Transverse colon (tissue), 4 donors: ENCODE data around the gene ACTRT2. TPM values are rescaled to one million over a fixed set of nuclear protein-coding genes. Genes with fewer than 3 reads are reported as not detected.

Experiments
- DNase-seq: peaks from one replicate; pipeline ENCODE4 v3.0.0-alpha.2; 2019
- H3K27ac ChIP-seq, 4 donors: fragments of 200-600 bp; sonication (generic); 2 replicates each; pipeline ENCODE4 v1.5.1; 2016 to 2018; ENCODE audit warnings: inconsistent platforms in 4 of 4
- H3K27me3 ChIP-seq: fragments of 200-600 bp; sonication (generic); 2 replicates; pipeline ENCODE4 v1.5.1; 2017; ENCODE audit warnings: inconsistent platforms
- H3K36me3 ChIP-seq, 4 donors: fragments of 200-600 bp; sonication (generic); 2 replicates each; pipeline ENCODE4 v1.5.1; 2017 to 2019; ENCODE audit warnings: inconsistent platforms in 4 of 4
- H3K4me1 ChIP-seq, 4 donors: fragments of 200-600 bp; sonication (generic); 2 replicates each; pipeline ENCODE4 v1.5.1; 2017 to 2020; ENCODE audit warnings: inconsistent platforms in 4 of 4
- H3K4me3 ChIP-seq, 4 donors: fragments of 200-600 bp; sonication (generic); 1 replicate in 1 of 4; 2 replicates in 3 of 4; pipeline versions ENCODE4 v1.5.1 to v1.6.1; 2017 to 2019; ENCODE audit warnings: inconsistent platforms in 4 of 4
- H3K9me3 ChIP-seq, 2 donors: fragments of 200-600 bp; sonication (generic); 2 replicates each; pipeline ENCODE4 v1.5.1; 2017 to 2019; ENCODE audit warnings: inconsistent platforms in 2 of 2
- EP300 ChIP-seq: sonication (generic); formaldehyde crosslinking; IDR thresholded peaks from one replicate; pipeline ENCODE4 v1.6.1; 2017; ENCODE audit warnings: antibody characterized with exemption, low read depth
- POLR2A ChIP-seq: fragments of 450-650 bp; IDR thresholded peaks from one replicate; pipeline ENCODE4 v1.6.1; 2016; ENCODE audit warnings: antibody characterized with exemption, mild to moderate bottlenecking, moderate library complexity
- POLR2AphosphoS5 ChIP-seq, 3 donors: sonication (generic); formaldehyde crosslinking; IDR thresholded peaks; one replicate each; pipeline ENCODE4 v1.6.1; 2016; ENCODE audit warnings: antibody characterized with exemption in 3 of 3
- WGBS, 2 donors: methylation state at CpG; one replicate each; pipeline ENCODE4 v1.1.5; 2018; ENCODE audit warnings: low coverage in 1 of 2; 5-methylcytosine and 5-hydroxymethylcytosine counted together
- in situ Hi-C, 4 donors: fragments of 200-750 bp; cut with MboI; loops; one replicate each; pipeline versions ENCODE4 v1.15.0 to v1.15.1; 2017; ENCODE audit warnings: low sequenced_read_pairs in 3 of 4, low pct_ligation_motif_present in 1 of 4, low pct_unique_long_range_greater_than_20kb in 1 of 4
- intact Hi-C: fragments of 100-400 bp; cut with DNase I; formaldehyde crosslinking; loops from one replicate; pipeline ENCODE4 v1.15.1; 2023; ENCODE audit warnings: low total_unique reads
- total RNA-seq, 4 donors: library from RNA; depleted of rRNA; stranded (reverse); fragments of >200 nt; gene quantifications; one replicate each; pipeline ENCODE4 v1.1.0, GENCODE V29; 2016
- TF ChIP-seq, protein P1 (sequence below), 5 experiments: fragments of 200-600 bp in 3 of 5; fragments of 450-650 bp in 2 of 5; sonication (generic) in 3 of 5; IDR thresholded peaks; 1 replicate in 2 of 5; 2 replicates in 3 of 5; pipeline ENCODE4 v1.5.1; 2016 to 2017; ENCODE audit warnings: antibody characterized with exemption in 5 of 5, inconsistent platforms in 3 of 5, mild to moderate bottlenecking in 2 of 5, moderate library complexity in 1 of 5

Gene ACTRT2
- total RNA-seq, 4 donors from 2014 or later, result not detected

DNA sequence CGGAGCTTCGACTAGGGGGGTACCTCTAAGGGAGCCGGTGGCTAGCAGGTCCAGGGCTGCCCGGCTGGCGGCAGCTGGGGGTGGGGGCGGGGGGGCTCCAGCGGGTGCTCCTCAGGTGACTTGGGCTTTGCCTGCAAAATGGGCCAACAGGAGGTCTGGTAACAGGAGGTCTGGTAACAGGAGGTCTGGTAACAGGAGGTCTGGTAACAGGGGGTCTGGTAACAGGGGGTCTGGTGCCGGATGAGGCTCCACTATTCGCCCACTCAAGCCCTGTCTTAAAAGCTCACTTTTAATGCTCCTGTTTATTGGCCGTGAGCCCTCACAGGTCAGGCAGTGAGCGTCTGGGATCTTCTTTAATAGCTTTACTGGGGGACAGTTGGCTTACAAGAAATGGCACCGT is 40.4 kb upstream of the ACTRT2 start:
- no peaks in the 10 kb centered on the region for H3K27me3 ChIP-seq
- no peaks in the 10 kb centered on the region for H3K9me3 ChIP-seq
- intact Hi-C loops (no loop called here), in situ Hi-C loops (no loop called here)
- TF ChIP-seq POLR2AphosphoS5 (IDR thresholded peaks at IDR 0.05), result no peak
- TF ChIP-seq, protein P1, sequence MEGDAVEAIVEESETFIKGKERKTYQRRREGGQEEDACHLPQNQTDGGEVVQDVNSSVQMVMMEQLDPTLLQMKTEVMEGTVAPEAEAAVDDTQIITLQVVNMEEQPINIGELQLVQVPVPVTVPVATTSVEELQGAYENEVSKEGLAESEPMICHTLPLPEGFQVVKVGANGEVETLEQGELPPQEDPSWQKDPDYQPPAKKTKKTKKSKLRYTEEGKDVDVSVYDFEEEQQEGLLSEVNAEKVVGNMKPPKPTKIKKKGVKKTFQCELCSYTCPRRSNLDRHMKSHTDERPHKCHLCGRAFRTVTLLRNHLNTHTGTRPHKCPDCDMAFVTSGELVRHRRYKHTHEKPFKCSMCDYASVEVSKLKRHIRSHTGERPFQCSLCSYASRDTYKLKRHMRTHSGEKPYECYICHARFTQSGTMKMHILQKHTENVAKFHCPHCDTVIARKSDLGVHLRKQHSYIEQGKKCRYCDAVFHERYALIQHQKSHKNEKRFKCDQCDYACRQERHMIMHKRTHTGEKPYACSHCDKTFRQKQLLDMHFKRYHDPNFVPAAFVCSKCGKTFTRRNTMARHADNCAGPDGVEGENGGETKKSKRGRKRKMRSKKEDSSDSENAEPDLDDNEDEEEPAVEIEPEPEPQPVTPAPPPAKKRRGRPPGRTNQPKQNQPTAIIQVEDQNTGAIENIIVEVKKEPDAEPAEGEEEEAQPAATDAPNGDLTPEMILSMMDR (IDR thresholded peaks at IDR 0.05), result no peak
- no peak for TF ChIP-seq EP300
- no peak for TF ChIP-seq POLR2A
- H3K4me3 ChIP-seq, result no peak overlapping the region
- no peaks in the 10 kb centered on the region for H3K4me1 ChIP-seq
- no peak for DNase-seq
- no peaks in the 10 kb centered on the region for H3K36me3 ChIP-seq
- no peak overlapping the region for H3K27ac ChIP-seq
- WGBS, 2 donors, result 57% methylated on average over 12 of the region's 12 CpGs; no CpG with 5 or more reads in 1 of the 2 donors

DNA sequence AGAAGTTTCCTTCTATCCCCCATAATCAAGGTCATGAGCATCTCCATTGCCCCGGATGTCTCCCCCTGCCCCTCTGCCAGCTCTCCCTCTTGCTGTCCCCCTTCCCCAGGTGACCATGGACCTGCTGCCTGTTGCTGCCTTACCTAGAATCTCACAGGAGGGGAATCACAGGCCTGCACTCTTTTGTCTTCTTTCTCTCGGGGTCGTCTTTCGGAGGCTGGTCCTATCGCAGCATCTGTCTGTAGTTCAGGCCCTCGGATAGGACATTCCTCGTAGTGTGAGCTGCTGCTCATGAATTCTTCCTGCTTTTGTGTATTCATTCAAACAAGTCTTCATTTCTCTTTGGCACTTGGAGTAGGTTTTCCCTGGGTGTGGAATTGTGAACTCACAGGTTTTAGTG is 39.9 kb upstream of the ACTRT2 start:
- Histone ChIP-seq H3K27ac (no peak overlapping the region), H3K4me1 (no peaks in the 10 kb centered on the region), H3K9me3 (no peaks in the 10 kb centered on the region), H3K4me3 (no peak overlapping the region), H3K36me3 (no peaks in the 10 kb centered on the region), H3K27me3 (no peaks in the 10 kb centered on the region)
- TF ChIP-seq EP300 (no peak), POLR2AphosphoS5 (IDR thresholded peaks at IDR 0.05) (no peak), POLR2A (no peak)
- TF ChIP-seq, protein P1 (IDR thresholded peaks at IDR 0.05), result no peak
- intact Hi-C loops (no loop called here), in situ Hi-C loops (no loop called here)
- WGBS, 2 donors, result 68% methylated on average over 7 of the region's 7 CpGs; no CpG with 5 or more reads in 1 of the 2 donors
- DNase-seq, result no peak

DNA sequence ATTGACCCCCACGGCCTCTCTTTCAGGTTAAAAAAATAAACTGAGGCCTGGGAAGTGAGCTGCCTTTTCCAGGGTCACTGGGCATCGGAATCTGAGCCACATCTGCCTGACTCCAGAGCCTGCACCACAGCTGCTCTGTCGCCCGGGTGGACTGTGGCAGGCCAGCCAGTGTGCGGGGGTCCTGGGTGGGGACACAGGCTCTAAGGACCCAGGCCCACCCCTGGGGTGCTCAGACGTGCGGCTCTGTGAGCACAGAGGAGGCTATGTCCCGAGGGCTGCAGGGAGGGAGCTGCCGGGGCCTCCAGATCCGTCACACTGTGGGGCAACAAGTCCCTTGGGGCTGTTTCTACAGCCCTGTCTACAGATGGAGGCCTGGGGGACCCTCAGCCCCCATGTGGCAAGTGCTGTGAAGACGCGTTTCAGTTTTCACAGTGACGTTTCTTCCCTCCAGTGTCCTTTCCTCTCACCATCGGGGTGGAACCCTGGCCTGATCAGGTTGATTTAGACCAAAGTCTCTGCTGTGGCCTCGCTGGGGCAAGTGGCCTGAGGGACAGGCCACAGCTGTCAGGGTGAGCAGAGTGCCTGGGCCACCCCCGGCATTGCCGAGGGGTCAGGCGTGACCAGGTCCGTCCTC is 39.2 kb upstream of the ACTRT2 start:
- WGBS, 2 donors, result 73% methylated on average over 19 of the region's 19 CpGs; no CpG with 5 or more reads in 1 of the 2 donors
- TF ChIP-seq, protein P1 (IDR thresholded peaks at IDR 0.05), result no peak
- H3K4me3 ChIP-seq, result no peak overlapping the region
- H3K36me3 ChIP-seq, result no peaks in the 10 kb centered on the region
- H3K4me1 ChIP-seq, result no peaks in the 10 kb centered on the region
- in situ Hi-C loops, result no loop called here
- H3K27me3 ChIP-seq, result no peaks in the 10 kb centered on the region
- no peaks in the 10 kb centered on the region for H3K9me3 ChIP-seq
- no peak overlapping the region for H3K27ac ChIP-seq
- intact Hi-C loops, result no loop called here
- no peak for DNase-seq

DNA sequence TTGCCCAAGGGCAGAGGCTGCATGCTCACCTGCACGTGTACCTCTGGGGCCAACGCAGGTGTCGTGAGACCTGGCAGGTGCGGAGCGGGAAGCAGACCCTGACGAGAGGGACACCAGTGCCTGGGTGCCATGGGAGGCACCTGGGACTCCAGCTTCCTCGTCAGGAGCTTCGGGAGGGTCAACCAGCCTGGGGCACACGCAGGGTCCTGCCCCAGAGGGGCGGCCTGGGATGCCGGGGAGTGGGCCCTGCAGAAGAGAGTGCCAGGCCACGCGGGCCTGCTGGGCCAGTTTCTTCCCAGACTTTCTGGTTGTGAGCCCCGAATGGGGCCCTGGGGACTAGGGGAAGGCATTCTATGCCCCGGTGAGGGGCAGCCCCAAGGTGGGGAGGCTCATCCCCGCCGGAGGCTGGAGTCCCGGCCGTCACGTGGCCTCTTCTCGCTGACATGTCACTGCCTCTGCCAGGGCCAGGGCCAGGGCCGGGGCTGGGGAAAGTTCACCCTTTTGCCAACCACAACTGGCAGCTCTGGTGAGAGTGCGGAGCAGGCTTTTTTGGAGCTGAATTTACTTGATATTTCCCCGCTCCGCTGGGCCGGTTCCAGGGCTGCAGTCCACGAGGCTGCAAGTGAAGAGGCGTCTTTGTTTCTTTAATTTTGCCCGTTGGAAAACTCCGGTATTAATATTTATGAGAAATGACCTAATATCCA is 38.5 kb upstream of the ACTRT2 start:
- no peak for DNase-seq
- H3K27ac ChIP-seq, result no peak overlapping the region
- 85% methylated on average over 8 to 23 of the region's 30 CpGs for WGBS, 2 donors
- intact Hi-C loops (no loop called here), in situ Hi-C loops (no loop called here)
- H3K9me3 ChIP-seq, result no peaks in the 10 kb centered on the region
- H3K4me3 ChIP-seq, result no peak overlapping the region
- no peaks in the 10 kb centered on the region for H3K36me3 ChIP-seq
- no peaks in the 10 kb centered on the region for H3K27me3 ChIP-seq
- H3K4me1 ChIP-seq, result no peaks in the 10 kb centered on the region
- no peak for TF ChIP-seq POLR2AphosphoS5 (IDR thresholded peaks at IDR 0.05)
- no peak for TF ChIP-seq EP300
- TF ChIP-seq POLR2A, result no peak
- TF ChIP-seq, protein P1 (IDR thresholded peaks at IDR 0.05), result no peak
